ENCODE results near the gene LBX1. TPM values are rescaled to one million over a fixed set of nuclear protein-coding genes. Genes with fewer than 3 reads are reported as not detected.

The LBX1 gene
- total and polyA plus RNA-seq, 2 of the 4 experiments (the other 2 are of a cell fraction) = not detected

DNA sequence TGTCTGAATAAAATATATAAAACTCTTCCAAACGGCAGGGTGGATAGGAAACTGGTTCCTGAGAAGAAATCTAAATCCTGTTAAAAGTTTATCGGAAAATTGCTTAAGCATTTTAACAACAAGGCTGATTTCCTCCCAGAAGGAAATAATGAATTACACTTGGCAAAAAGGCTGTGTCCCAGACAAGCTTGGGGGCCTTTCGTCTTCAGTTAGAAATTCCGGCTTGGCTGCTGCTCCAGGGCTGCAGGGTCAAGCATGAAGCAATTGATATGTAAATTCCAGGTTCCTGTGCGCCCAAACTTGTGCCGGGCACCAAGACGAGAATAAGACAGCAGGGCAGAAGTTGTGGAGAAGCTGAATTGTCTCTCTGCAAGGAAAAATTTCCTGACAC, 38.0 kb upstream of the LBX1 start:
- in situ Hi-C loops (cut with MboI; ENCODE audit: low sequenced_read_pairs) = no loop called here
- H3K9me3 ChIP-seq (ENCODE audit: control insufficient read depth, insufficient read depth, low read length) = no peaks in the 10 kb centered on the region
- H4K5ac ChIP-seq (ENCODE audit: low read depth, low read length) = no peak overlapping the region
- WGBS, 2 experiments (ENCODE audit: extremely low coverage in 2 of 2, insufficient read length in 1 of 2) = 52% methylated on average over 3 of the region's 7 CpGs; no CpG with 5 or more reads in 1 of the 2 experiments
- no peak overlapping the region for H2BK15ac ChIP-seq (ENCODE audit: low read depth, low read length)
- no peak overlapping the region for H2BK5ac ChIP-seq (ENCODE audit: low read depth, low read length, poor library complexity, severe bottlenecking)
- H4K91ac ChIP-seq (ENCODE audit: insufficient read depth, low read depth, low read length) = no peak overlapping the region
- no peaks in the 10 kb centered on the region for H3K4me1 ChIP-seq (ENCODE audit: control insufficient read depth, insufficient read depth, low read length)
- H3K14ac ChIP-seq (replicated peaks; ENCODE audit: low read depth, low read length) = no peak overlapping the region
- peaks cover 46% of the 10 kb centered on the region for H3K27me3 ChIP-seq (ENCODE audit: control insufficient read depth, insufficient read depth, low read length)
- dilution Hi-C loops (cut with HindIII; ENCODE audit: low sequenced_read_pairs, unreplicated experiment) = no loop called here
- H2AK9ac ChIP-seq (replicated peaks; ENCODE audit: low read depth, low read length, poor library complexity) = no peak overlapping the region
- no peak overlapping the region for H2BK20ac ChIP-seq (ENCODE audit: low read depth, low read length)
- no peak overlapping the region for H3K23ac ChIP-seq (ENCODE audit: low read depth, low read length)
- no peaks in the 10 kb centered on the region for H3K79me1 ChIP-seq (ENCODE audit: low read depth in 1 of 2, low read length in 2 of 2)
- no peaks in the 10 kb centered on the region; the same call in 1 of the 2 replicates for H4K20me1 ChIP-seq (ENCODE audit: insufficient read depth, low read length)
- H3K36me3 ChIP-seq (ENCODE audit: control insufficient read depth, insufficient read depth, low read length) = no peaks in the 10 kb centered on the region
- no peak overlapping the region for H2AFZ ChIP-seq (replicated peaks; ENCODE audit: low read length, poor library complexity)
- no peak overlapping the region for H3K18ac ChIP-seq (ENCODE audit: low read depth, low read length)
- H2BK120ac ChIP-seq (ENCODE audit: low read depth, low read length) = no peak overlapping the region
- H3K4me3 ChIP-seq (ENCODE audit: insufficient read depth, low read depth, low read length) = no peak overlapping the region
- no peak overlapping the region for H3K27ac ChIP-seq (ENCODE audit: insufficient read depth, low read length)
- intact Hi-C loops (cut with micrococcal nuclease) = no loop called here
- BruUV-seq (replicated peaks) = no TSS peak
- no peak for DNase-seq
- no peak overlapping the region for H3K56ac ChIP-seq (ENCODE audit: extremely low read depth, insufficient read depth, low read length)
- H2AK5ac ChIP-seq (ENCODE audit: low read depth, low read length) = no peak overlapping the region
- H4K8ac ChIP-seq (ENCODE audit: low read depth in 2 of 2, low read length in 2 of 2) = no peak overlapping the region
- ChIA-PET POLR2A (ENCODE audit: unreplicated experiment) (no interaction called here), CTCF (no interaction called here)
- H3K4ac ChIP-seq (ENCODE audit: low read depth, low read length) = no peak overlapping the region
- TF ChIP-seq FOS (IDR thresholded peaks at IDR 0.05; ENCODE audit: low read depth, low read length) (no peak), CEBPB (IDR thresholded peaks at IDR 0.05; ENCODE audit: low read depth, low read length) (no peak), MXI1 (IDR thresholded peaks at IDR 0.05; ENCODE audit: borderline replicate concordance, low read depth, low read length) (no peak), CHD1 (IDR thresholded peaks at IDR 0.05; ENCODE audit: low read depth, low read length) (no peak), POLR2A (IDR thresholded peaks at IDR 0.05; ENCODE audit: low read depth, low read length) (no peak)
- TF ChIP-seq, protein P1, sequence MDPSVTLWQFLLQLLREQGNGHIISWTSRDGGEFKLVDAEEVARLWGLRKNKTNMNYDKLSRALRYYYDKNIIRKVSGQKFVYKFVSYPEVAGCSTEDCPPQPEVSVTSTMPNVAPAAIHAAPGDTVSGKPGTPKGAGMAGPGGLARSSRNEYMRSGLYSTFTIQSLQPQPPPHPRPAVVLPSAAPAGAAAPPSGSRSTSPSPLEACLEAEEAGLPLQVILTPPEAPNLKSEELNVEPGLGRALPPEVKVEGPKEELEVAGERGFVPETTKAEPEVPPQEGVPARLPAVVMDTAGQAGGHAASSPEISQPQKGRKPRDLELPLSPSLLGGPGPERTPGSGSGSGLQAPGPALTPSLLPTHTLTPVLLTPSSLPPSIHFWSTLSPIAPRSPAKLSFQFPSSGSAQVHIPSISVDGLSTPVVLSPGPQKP (IDR thresholded peaks at IDR 0.05; ENCODE audit: borderline replicate concordance, low read depth, low read length) = no peak
- TF ChIP-seq, protein P2, sequence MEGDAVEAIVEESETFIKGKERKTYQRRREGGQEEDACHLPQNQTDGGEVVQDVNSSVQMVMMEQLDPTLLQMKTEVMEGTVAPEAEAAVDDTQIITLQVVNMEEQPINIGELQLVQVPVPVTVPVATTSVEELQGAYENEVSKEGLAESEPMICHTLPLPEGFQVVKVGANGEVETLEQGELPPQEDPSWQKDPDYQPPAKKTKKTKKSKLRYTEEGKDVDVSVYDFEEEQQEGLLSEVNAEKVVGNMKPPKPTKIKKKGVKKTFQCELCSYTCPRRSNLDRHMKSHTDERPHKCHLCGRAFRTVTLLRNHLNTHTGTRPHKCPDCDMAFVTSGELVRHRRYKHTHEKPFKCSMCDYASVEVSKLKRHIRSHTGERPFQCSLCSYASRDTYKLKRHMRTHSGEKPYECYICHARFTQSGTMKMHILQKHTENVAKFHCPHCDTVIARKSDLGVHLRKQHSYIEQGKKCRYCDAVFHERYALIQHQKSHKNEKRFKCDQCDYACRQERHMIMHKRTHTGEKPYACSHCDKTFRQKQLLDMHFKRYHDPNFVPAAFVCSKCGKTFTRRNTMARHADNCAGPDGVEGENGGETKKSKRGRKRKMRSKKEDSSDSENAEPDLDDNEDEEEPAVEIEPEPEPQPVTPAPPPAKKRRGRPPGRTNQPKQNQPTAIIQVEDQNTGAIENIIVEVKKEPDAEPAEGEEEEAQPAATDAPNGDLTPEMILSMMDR (conservative IDR thresholded peaks at IDR 0.05; ENCODE audit: low read depth, low read length) = no peak
- ATAC-seq (ENCODE audit: low read depth) = no peak
- H3K9me1 ChIP-seq (ENCODE audit: insufficient read depth, low read length) = no peaks in the 10 kb centered on the region
- no peak overlapping the region for H3K4me2 ChIP-seq (ENCODE audit: low read depth, low read length)
- H3K9ac ChIP-seq (ENCODE audit: low read depth, low read length) = no peak overlapping the region

All from IMR-90 (cell line).